Neural progenitor cell (in vitro differentiated cells): Measurements from ENCODE around the gene UVSSA.

Experiments
- EZH2 ChIP-seq: fragments of 200-600 bp; sonication (generic); IDR thresholded peaks from 2 replicates; pipeline ENCODE4 v1.6.1; 2017; ENCODE audit warnings: antibody characterized with exemption, mild to moderate bottlenecking, moderate library complexity
- EZH2phosphoT487 ChIP-seq: fragments of 200-600 bp; sonication (generic); IDR thresholded peaks from 2 replicates; pipeline ENCODE4 v1.6.1; 2017; ENCODE audit warnings: antibody characterized with exemption
- TF ChIP-seq, protein P1 (sequence below): fragments of 200-600 bp; sonication (generic); IDR thresholded peaks from 2 replicates; pipeline ENCODE4 v1.5.1; 2017; ENCODE audit warnings: antibody characterized with exemption, mild to moderate bottlenecking

- TF ChIP-seq, protein P1, sequence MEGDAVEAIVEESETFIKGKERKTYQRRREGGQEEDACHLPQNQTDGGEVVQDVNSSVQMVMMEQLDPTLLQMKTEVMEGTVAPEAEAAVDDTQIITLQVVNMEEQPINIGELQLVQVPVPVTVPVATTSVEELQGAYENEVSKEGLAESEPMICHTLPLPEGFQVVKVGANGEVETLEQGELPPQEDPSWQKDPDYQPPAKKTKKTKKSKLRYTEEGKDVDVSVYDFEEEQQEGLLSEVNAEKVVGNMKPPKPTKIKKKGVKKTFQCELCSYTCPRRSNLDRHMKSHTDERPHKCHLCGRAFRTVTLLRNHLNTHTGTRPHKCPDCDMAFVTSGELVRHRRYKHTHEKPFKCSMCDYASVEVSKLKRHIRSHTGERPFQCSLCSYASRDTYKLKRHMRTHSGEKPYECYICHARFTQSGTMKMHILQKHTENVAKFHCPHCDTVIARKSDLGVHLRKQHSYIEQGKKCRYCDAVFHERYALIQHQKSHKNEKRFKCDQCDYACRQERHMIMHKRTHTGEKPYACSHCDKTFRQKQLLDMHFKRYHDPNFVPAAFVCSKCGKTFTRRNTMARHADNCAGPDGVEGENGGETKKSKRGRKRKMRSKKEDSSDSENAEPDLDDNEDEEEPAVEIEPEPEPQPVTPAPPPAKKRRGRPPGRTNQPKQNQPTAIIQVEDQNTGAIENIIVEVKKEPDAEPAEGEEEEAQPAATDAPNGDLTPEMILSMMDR = no peak
- TF ChIP-seq EZH2phosphoT487 = peak; percentile 58
- TF ChIP-seq EZH2 = peak; percentile 74
These were observed 58.2 kb downstream of the UVSSA start for GRCh38 chr4:1405254-1405635.
